HepG2 (cell line): ENCODE measurements around the gene TFAP2D. TPM values are rescaled to one million over a fixed set of nuclear protein-coding genes. Genes with fewer than 3 reads are reported as not detected.

Source experiments
- ATAC-seq: fragments of 200-7000 bp; cut with Tn5 transposase; 3 replicates; pipeline ENCODE4 v1.9.1; 2020; ENCODE audit warnings: mild to moderate bottlenecking, moderate library complexity
- BruUV-seq: library from RNA; stranded (reverse); fragments of 400-500 nt; replicated peaks from 2 replicates; lab custom pipeline; 2021; lab: Mats Ljungman, UMichigan
- CTCF ChIA-PET: fragments of 300-600 bp; formaldehyde crosslinking; extraction: SDS; loops from one replicate; lab custom pipeline; 2021; ENCODE audit warnings: low total read pairs, inconsistent platforms, low intra/inter-chr PET ratio; lab: Yijun Ruan, JAX
- POLR2A ChIA-PET: fragments of 350-600 bp; sonication (Branson Sonifier 250); formaldehyde crosslinking; loops from one replicate; lab custom pipeline; 2020; ENCODE audit warnings: antibody characterized with exemption, inconsistent platforms; lab: Yijun Ruan, JAX
- DNase-seq: peaks from one replicate; pipeline ENCODE4 v3.0.0-alpha.2; 2015; ENCODE audit warnings: low spot score
- FAIRE-seq: peaks from 3 replicates; lab custom pipeline; 2011; peaks lifted over from hg19 to GRCh38; lab: Jason Lieb, UNC
- H2AFZ ChIP-seq: one replicate; pipeline ENCODE4 v1.6.1; 2011; ENCODE audit warnings: low read length, inconsistent platforms
- H3K27ac ChIP-seq: fragments of 300-600 bp; 3 replicates; pipeline ENCODE4 v1.8.0; 2011; ENCODE audit warnings: mixed run types, mild to moderate bottlenecking, mixed read lengths, low read length, inconsistent platforms; ENCODE audit not compliant: insufficient read depth; ENCODE audit errors: extremely low read length
- H3K27me3 ChIP-seq, 2 experiments: fragments of 200-600 bp in 1 of 2; 2 replicates in 1 of 2; 3 replicates in 1 of 2; pipeline versions ENCODE4 v1.6.0 to v1.8.0; 2011; ENCODE audit warnings: low read length in 2 of 2, mild to moderate bottlenecking in 2 of 2, moderate library complexity in 2 of 2, inconsistent platforms in 1 of 2; ENCODE audit not compliant: insufficient read depth in 2 of 2, control insufficient read depth in 1 of 2
- H3K36me3 ChIP-seq, 2 experiments: fragments of 200-600 bp in 1 of 2; replicated peaks in 1 of 2; 2 replicates in 1 of 2; 3 replicates in 1 of 2; pipeline versions ENCODE4 v1.5.1 to v1.8.0; 2011; ENCODE audit warnings: low read length in 2 of 2, inconsistent platforms in 1 of 2; ENCODE audit not compliant: insufficient read depth in 2 of 2, control insufficient read depth in 1 of 2
- H3K4me1 ChIP-seq: 2 replicates; pipeline ENCODE4 v1.5.1; 2012; ENCODE audit warnings: low read length, inconsistent platforms; ENCODE audit not compliant: insufficient read depth
- H3K4me2 ChIP-seq: 2 replicates; pipeline ENCODE4 v1.6.0; 2011; ENCODE audit warnings: low read depth, low read length, inconsistent platforms
- H3K4me3 ChIP-seq, 3 experiments: fragments of 200-600 bp in 1 of 3; sonication (generic), shearing (Covaris generic) in 1 of 3; replicated peaks in 1 of 3; 2 replicates each; pipeline ENCODE4 v1.5.1; 2011 to 2016; ENCODE audit warnings: low read length in 3 of 3, inconsistent platforms in 2 of 3, low read depth in 2 of 3, mild to moderate bottlenecking in 2 of 3, control low read depth in 1 of 3, mixed read lengths in 1 of 3; ENCODE audit not compliant: insufficient read depth in 1 of 3
- H3K79me2 ChIP-seq: one replicate; pipeline ENCODE4 v1.6.1; 2011; ENCODE audit warnings: low read length, inconsistent platforms; ENCODE audit not compliant: insufficient read depth
- H3K9ac ChIP-seq: 2 replicates; pipeline ENCODE4 v1.6.0; 2011; ENCODE audit warnings: mild to moderate bottlenecking, low read depth, low read length, inconsistent platforms; ENCODE audit not compliant: insufficient read depth
- H3K9me3 ChIP-seq: 2 replicates; pipeline ENCODE4 v1.5.1; 2012; ENCODE audit warnings: mild to moderate bottlenecking, low read length
- H4K20me1 ChIP-seq: 2 replicates; pipeline ENCODE4 v1.6.0; 2011; ENCODE audit warnings: inconsistent platforms, mild to moderate bottlenecking, low read length, moderate library complexity; ENCODE audit not compliant: insufficient read depth
- ARHGAP35 ChIP-seq: sonication (generic); formaldehyde crosslinking; IDR thresholded peaks from 2 replicates; pipeline ENCODE4 v1.9.0; 2022; ENCODE audit warnings: mild to moderate bottlenecking, inconsistent platforms, moderate library complexity, missing genetic modification reagents, borderline replicate concordance
- BORCS8-MEF2B ChIP-seq: sonication (generic); formaldehyde crosslinking; IDR thresholded peaks from 2 replicates; pipeline ENCODE4 v1.8.0; 2022; ENCODE audit warnings: mild to moderate bottlenecking, missing genetic modification reagents
- FOXK1 ChIP-seq: sonication (generic); formaldehyde crosslinking; IDR thresholded peaks from 2 replicates; pipeline ENCODE4 v1.4.0; 2020; ENCODE audit warnings: low read depth, missing genetic modification reagents, borderline replicate concordance
- FOXM1 ChIP-seq: sonication (generic); formaldehyde crosslinking; IDR thresholded peaks from 2 replicates; pipeline ENCODE4 v1.5.0; 2020; ENCODE audit warnings: missing genetic modification reagents
- MED1 ChIP-seq: sonication (generic); formaldehyde crosslinking; IDR thresholded peaks from 2 replicates; pipeline ENCODE4 v1.4.0; 2020; ENCODE audit warnings: missing genetic modification reagents
- MIER3 ChIP-seq: IDR thresholded peaks from 2 replicates; pipeline ENCODE4 v1.6.1; 2016; ENCODE audit warnings: missing compliant biosample characterization, borderline replicate concordance
- NKX3-1 ChIP-seq: sonication (generic); formaldehyde crosslinking; IDR thresholded peaks from 2 replicates; pipeline ENCODE4 v1.5.0; 2020; ENCODE audit warnings: missing genetic modification reagents
- PHF21A ChIP-seq: sonication (generic); formaldehyde crosslinking; IDR thresholded peaks from 2 replicates; pipeline ENCODE4 v1.5.0; 2020; ENCODE audit warnings: mild to moderate bottlenecking, missing genetic modification reagents
- SRSF1 ChIP-seq: fragments of 200-400 bp; formaldehyde crosslinking; optimal IDR thresholded peaks from 2 replicates; pipeline ENCODE3; 2017; ENCODE audit warnings: mild to moderate bottlenecking, low read depth, low read length, moderate library complexity
- ZBTB26 ChIP-seq: IDR thresholded peaks from 2 replicates; pipeline ENCODE4 v1.6.1; 2016; ENCODE audit warnings: missing compliant biosample characterization, missing genetic modification reagents, borderline replicate concordance
- ZNF33B ChIP-seq: sonication (generic); formaldehyde crosslinking; IDR thresholded peaks from 2 replicates; pipeline ENCODE4 v1.5.1; 2020; ENCODE audit warnings: mild to moderate bottlenecking, missing genetic modification reagents
- ZNF383 ChIP-seq: sonication (generic); formaldehyde crosslinking; IDR thresholded peaks from 2 replicates; pipeline ENCODE4 v1.4.0; 2020; ENCODE audit warnings: missing genetic modification reagents, mild to moderate bottlenecking, borderline replicate concordance
- ZNF496 ChIP-seq: sonication (generic); formaldehyde crosslinking; IDR thresholded peaks from 2 replicates; pipeline ENCODE4 v1.8.1; 2023; ENCODE audit warnings: mild to moderate bottlenecking, moderate library complexity, missing genetic modification reagents; ENCODE audit not compliant: insufficient replicate concordance
- ZNF768 ChIP-seq: sonication (generic); formaldehyde crosslinking; IDR thresholded peaks from 2 replicates; pipeline ENCODE4 v1.4.0; 2020; ENCODE audit warnings: missing genetic modification reagents
- WGBS: methylation state at CpG from one replicate; pipeline ENCODE4 v1.1.6; 2017; ENCODE audit warnings: low lambda C conversion rate; 5-methylcytosine and 5-hydroxymethylcytosine counted together
- in situ Hi-C: cut with HindIII; loops from 2 replicates; pipeline ENCODE4 v1.10.0; 2017; ENCODE audit warnings: low pct_unique_long_range_greater_than_20kb; ENCODE audit not compliant: extremely low pct_ligation_motif_present
- intact Hi-C: fragments of 100-400 bp; cut with micrococcal nuclease; formaldehyde crosslinking; loops from one replicate; pipeline ENCODE4 v1.10.0; 2022; ENCODE audit not compliant: unreplicated experiment
- polyA plus RNA-seq, 8 experiments: library from polyadenylated mRNA; depleted of rRNA in 3 of 8; stranded (reverse) in 7 of 8; unstranded in 1 of 8; fragments of >200 nt; fragmentation: Illumina TruSeq in 4 of 8; extraction: Trizol in 4 of 8; gene quantifications; 2 replicates each; pipeline versions ENCODE4 v1.2.1 to v1.2.3, GENCODE V29; 2011 to 2016; ENCODE audit warnings: low read depth in 4 of 8, missing spikeins in 1 of 8, mixed read lengths in 1 of 8; ENCODE audit not compliant: insufficient read depth in 1 of 8
- total RNA-seq, 5 experiments: library from RNA; depleted of rRNA; stranded (reverse); fragments of >200 nt; fragmentation: Illumina TruSeq; extraction: Trizol; gene quantifications; 2 replicates each; pipeline ENCODE4 v1.2.3, GENCODE V29; 2016; ENCODE audit warnings: low read depth in 1 of 5
- TF ChIP-seq, protein P1 (sequence below): sonication (generic); formaldehyde crosslinking; IDR thresholded peaks from 2 replicates; pipeline ENCODE4 v1.4.0; 2020; ENCODE audit warnings: missing genetic modification reagents

TFAP2D gene
- total and polyA plus RNA-seq, 2 of the 13 experiments (the other 11 are each of a cell fraction or from before 2014, with no cell fraction given): not detected

- no TSS peak for BruUV-seq
- H3K36me3 ChIP-seq: no peaks in the 10 kb centered on the region
- no peaks in the 10 kb centered on the region for H3K79me2 ChIP-seq
- WGBS: under 1% methylated on average over 3 of the region's 3 CpGs
- ATAC-seq (no peak), DNase-seq (no peak), FAIRE-seq (no peak)
- no peaks in the 10 kb centered on the region for H4K20me1 ChIP-seq
- no peak overlapping the region for H3K27ac ChIP-seq
- in situ Hi-C loops: no loop called here
- no peak overlapping the region for H3K4me3 ChIP-seq
- TF ChIP-seq MIER3 (CRISPR knock-in tag) (no peak), ZNF33B (CRISPR knock-in tag) (no peak), ZNF383 (CRISPR knock-in tag) (no peak), PHF21A (CRISPR knock-in tag) (no peak), SRSF1 (no peak), ZNF768 (no peak), BORCS8-MEF2B (CRISPR knock-in tag) (no peak), ZBTB26 (CRISPR knock-in tag) (no peak), FOXK1 (CRISPR knock-in tag) (no peak), NKX3-1 (CRISPR knock-in tag) (no peak), ZNF496 (no peak), FOXM1 (no peak), ARHGAP35 (CRISPR knock-in tag) (no peak), MED1 (no peak)
- TF ChIP-seq, protein P1, sequence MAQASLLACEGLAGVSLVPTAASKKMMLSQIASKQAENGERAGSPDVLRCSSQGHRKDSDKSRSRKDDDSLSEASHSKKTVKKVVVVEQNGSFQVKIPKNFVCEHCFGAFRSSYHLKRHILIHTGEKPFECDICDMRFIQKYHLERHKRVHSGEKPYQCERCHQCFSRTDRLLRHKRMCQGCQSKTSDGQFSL: no peak
- ChIA-PET POLR2A (no interaction called here), CTCF (no interaction called here)
- no peak overlapping the region for H3K9ac ChIP-seq
- no peak overlapping the region for H2AFZ ChIP-seq
- H3K4me2 ChIP-seq: no peak overlapping the region
- H3K9me3 ChIP-seq: no peaks in the 10 kb centered on the region
- H3K4me1 ChIP-seq: no peaks in the 10 kb centered on the region
- intact Hi-C loops: no loop called here
- no peaks in the 10 kb centered on the region for H3K27me3 ChIP-seq
Observed at GRCh38 chr6:50742161-50742560, 28.8 kb downstream of the TFAP2D start.
